Keratinocyte (primary cell): ENCODE measurements around the gene LSM14A. TPM values are rescaled to one million over a fixed set of nuclear protein-coding genes. Genes with fewer than 3 reads are reported as not detected.

Source experiments
- DNase-seq: peaks from one replicate; pipeline ENCODE4 v3.0.0-alpha.2; 2011; ENCODE audit warnings: low read depth, missing footprints, low spot score
- FAIRE-seq: peaks from 2 replicates; lab custom pipeline; 2011; peaks lifted over from hg19 to GRCh38; lab: Jason Lieb, UNC
- H2AFZ ChIP-seq: 2 replicates; pipeline ENCODE4 v1.6.0; 2012; ENCODE audit warnings: low read length, control low read depth, inconsistent platforms; ENCODE audit not compliant: control insufficient read depth
- H3K27ac ChIP-seq: 2 replicates; pipeline ENCODE4 v1.5.1; 2011; ENCODE audit warnings: low read length; ENCODE audit not compliant: control insufficient read depth, insufficient read depth
- H3K27me3 ChIP-seq: 3 replicates; pipeline ENCODE4 v1.6.0; 2011; ENCODE audit warnings: low read length; ENCODE audit not compliant: control insufficient read depth, insufficient read depth; ENCODE audit errors: extremely low read depth
- H3K36me3 ChIP-seq, 2 experiments: 2 replicates in 1 of 2; 3 replicates in 1 of 2; pipeline ENCODE4 v1.5.1; 2011; ENCODE audit warnings: low read length in 2 of 2, mild to moderate bottlenecking in 1 of 2; ENCODE audit not compliant: control insufficient read depth in 2 of 2, insufficient read depth in 2 of 2; ENCODE audit errors: extremely low read depth in 1 of 2
- H3K4me1 ChIP-seq: 3 replicates; pipeline ENCODE4 v1.5.1; 2011; ENCODE audit warnings: low read length; ENCODE audit not compliant: control insufficient read depth, insufficient read depth; ENCODE audit errors: extremely low read depth
- H3K4me2 ChIP-seq: 3 replicates; pipeline ENCODE4 v1.6.0; 2011; ENCODE audit warnings: low read depth, low read length; ENCODE audit not compliant: control insufficient read depth, insufficient read depth; ENCODE audit errors: extremely low read depth
- H3K4me3 ChIP-seq, 3 experiments: fragments of 200-600 bp in 1 of 3; sonication (generic) in 1 of 3; 2 replicates in 2 of 3; 3 replicates in 1 of 3; pipeline ENCODE4 v1.5.1; 2011 to 2016; ENCODE audit warnings: low read length in 3 of 3, mild to moderate bottlenecking in 3 of 3, control low read depth in 2 of 3, inconsistent platforms in 1 of 3, low read depth in 1 of 3, mixed read lengths in 1 of 3, mixed run types in 1 of 3, moderate library complexity in 1 of 3; ENCODE audit not compliant: control insufficient read depth in 2 of 3, insufficient read depth in 2 of 3; ENCODE audit errors: extremely low read depth in 1 of 3
- H3K79me2 ChIP-seq: 2 replicates; pipeline ENCODE4 v1.6.0; 2012; ENCODE audit warnings: low read length; ENCODE audit not compliant: control insufficient read depth, insufficient read depth
- H3K9ac ChIP-seq: 3 replicates; pipeline ENCODE4 v1.6.0; 2011; ENCODE audit warnings: low read length; ENCODE audit not compliant: control insufficient read depth, insufficient read depth; ENCODE audit errors: extremely low read depth
- H3K9me1 ChIP-seq: 3 replicates; pipeline ENCODE4 v1.6.0; 2011; ENCODE audit warnings: low read length; ENCODE audit not compliant: control insufficient read depth, insufficient read depth; ENCODE audit errors: extremely low read depth
- H3K9me3 ChIP-seq: 2 replicates; pipeline ENCODE4 v1.5.1; 2012; ENCODE audit warnings: low read depth, low read length; ENCODE audit not compliant: control insufficient read depth
- H4K20me1 ChIP-seq: 3 replicates; pipeline ENCODE4 v1.6.0; 2011; ENCODE audit warnings: low read length; ENCODE audit not compliant: control insufficient read depth, insufficient read depth; ENCODE audit errors: extremely low read depth
- CTCF ChIP-seq, 3 experiments: IDR thresholded peaks in 1 of 3; conservative IDR thresholded peaks in 1 of 3; optimal IDR thresholded peaks in 1 of 3; 2 replicates in 2 of 3; 3 replicates in 1 of 3; pipeline versions ENCODE3 to v1.5.1; 2011; ENCODE audit warnings: low read length in 3 of 3, mild to moderate bottlenecking in 3 of 3, moderate library complexity in 2 of 3, control low read depth in 1 of 3, inconsistent platforms in 1 of 3; ENCODE audit not compliant: insufficient read depth in 2 of 3; ENCODE audit errors: extremely low read depth in 1 of 3
- EZH2 ChIP-seq: IDR thresholded peaks from one replicate; pipeline ENCODE4 v1.6.1; 2012; ENCODE audit warnings: inconsistent platforms, mild to moderate bottlenecking, low read length, moderate library complexity
- dilution Hi-C: fragments of 300-500 bp; cut with MboI; formaldehyde crosslinking; loops from one replicate; pipeline ENCODE4 v1.7.0; 2020; ENCODE audit warnings: low sequenced_read_pairs; ENCODE audit not compliant: extremely low pct_ligation_motif_present
- polyA plus RNA-seq, 5 experiments: library from polyadenylated mRNA; depleted of rRNA in 3 of 5; stranded (reverse) in 3 of 5; stranded (forward) in 1 of 5; unstranded in 1 of 5; fragments of >200 nt; gene quantifications; 1 replicate in 1 of 5; 2 replicates in 3 of 5; 3 replicates in 1 of 5; pipeline versions ENCODE4 v1.2.1 to v1.2.3, GENCODE V29; 2011 to 2012; ENCODE audit warnings: missing spikeins in 2 of 5, low read depth in 1 of 5, low replicate concordance in 1 of 5

Gene LSM14A
- polyA plus RNA-seq, 1 donor (not counting 4 experiments of a cell fraction or from before 2014, with no cell fraction given) = 103 TPM

GRCh38 chr19:34189917-34190425 lies 17.7 kb downstream of the LSM14A start:
- no peak for FAIRE-seq

GRCh38 chr19:34191355-34191962 lies 19.2 kb downstream of the LSM14A start:
- TF ChIP-seq CTCF (optimal IDR thresholded peaks at IDR 0.05 in 1 of 3, IDR thresholded peaks at IDR 0.05 in 1 of 3, conservative IDR thresholded peaks at IDR 0.05 in 1 of 3; ENCODE audit: extremely low read depth in 1 of 3, insufficient read depth in 2 of 3, low read length in 3 of 3) (no peak), EZH2 (no peak)
- H4K20me1 ChIP-seq = peaks cover 21% of the 10 kb centered on the region
- H3K36me3 ChIP-seq = peaks cover 4 to 12% of the 10 kb centered on the region in 2 experiments
- DNase-seq (no peak), FAIRE-seq (no peak)
- no peak overlapping the region for H3K4me2 ChIP-seq
- no peaks in the 10 kb centered on the region for H3K4me1 ChIP-seq
- H3K9me1 ChIP-seq = no peaks in the 10 kb centered on the region
- H3K27ac ChIP-seq = no peak overlapping the region
- H3K9me3 ChIP-seq = no peaks in the 10 kb centered on the region
- no peak overlapping the region for H3K9ac ChIP-seq
- no peak overlapping the region for H2AFZ ChIP-seq
- dilution Hi-C loops = no loop called here
- H3K79me2 ChIP-seq = peaks cover 78% of the 10 kb centered on the region
- no peak overlapping the region for H3K4me3 ChIP-seq
- H3K27me3 ChIP-seq = no peaks in the 10 kb centered on the region

More at GRCh38 chr19:34189917-34190425, 17.7 kb downstream of the LSM14A start:
- TF ChIP-seq EZH2 = no peak
- TF ChIP-seq CTCF (optimal IDR thresholded peaks at IDR 0.05 in 1 of 3, IDR thresholded peaks at IDR 0.05 in 1 of 3, conservative IDR thresholded peaks at IDR 0.05 in 1 of 3; ENCODE audit: extremely low read depth in 1 of 3, insufficient read depth in 2 of 3, low read length in 3 of 3) = no peak
- no peaks in the 10 kb centered on the region for H3K9me1 ChIP-seq
- H2AFZ ChIP-seq = no peak overlapping the region
- DNase-seq = no peak
- H3K27me3 ChIP-seq = no peaks in the 10 kb centered on the region
- no peak overlapping the region for H3K9ac ChIP-seq
- no peak overlapping the region for H3K27ac ChIP-seq
- H4K20me1 ChIP-seq = peaks cover 29% of the 10 kb centered on the region
- dilution Hi-C loops = no loop called here
- no peak overlapping the region for H3K4me2 ChIP-seq
- peaks cover 3 to 5% of the 10 kb centered on the region in 2 experiments for H3K36me3 ChIP-seq
- H3K4me3 ChIP-seq = no peak overlapping the region
- H3K9me3 ChIP-seq = no peaks in the 10 kb centered on the region
- no peaks in the 10 kb centered on the region for H3K4me1 ChIP-seq
- peaks cover 93% of the 10 kb centered on the region for H3K79me2 ChIP-seq
